HepG2 (cell line): ENCODE results near the gene TCOF1. TPM values are rescaled to one million over a fixed set of nuclear protein-coding genes. Genes with fewer than 3 reads are reported as not detected.

Experiments used
- FOXC1 ChIP-seq: sonication (generic); formaldehyde crosslinking; IDR thresholded peaks from 2 replicates; pipeline ENCODE4 v1.8.0; 2022; ENCODE audit warnings: mild to moderate bottlenecking, missing genetic modification reagents, borderline replicate concordance
- GFI1 ChIP-seq: sonication (generic); formaldehyde crosslinking; IDR thresholded peaks from 2 replicates; pipeline ENCODE4 v1.5.0; 2020; ENCODE audit warnings: missing genetic modification reagents, mild to moderate bottlenecking, borderline replicate concordance
- MEIS1 ChIP-seq: sonication (generic); formaldehyde crosslinking; IDR thresholded peaks from 2 replicates; pipeline ENCODE4 v1.9.0; 2021; ENCODE audit warnings: mild to moderate bottlenecking, missing genetic modification reagents, moderate library complexity, borderline replicate concordance
- MIXL1 ChIP-seq: IDR thresholded peaks from 2 replicates; pipeline ENCODE4 v1.6.1; 2016
- NR2F2 ChIP-seq: IDR thresholded peaks from 2 replicates; pipeline ENCODE4 v1.6.1; 2012; ENCODE audit warnings: low read depth, inconsistent platforms, borderline replicate concordance
- NR2F6 ChIP-seq, 2 experiments: IDR thresholded peaks; 2 replicates each; pipeline ENCODE4 v1.6.1; 2016; ENCODE audit warnings: antibody characterized with exemption in 1 of 2, mild to moderate bottlenecking in 1 of 2
- SP140L ChIP-seq: sonication (generic); formaldehyde crosslinking; IDR thresholded peaks from 2 replicates; pipeline ENCODE4 v1.4.0; 2020; ENCODE audit warnings: missing genetic modification reagents, borderline replicate concordance
- SP2 ChIP-seq: sonication (generic); formaldehyde crosslinking; IDR thresholded peaks from 2 replicates; pipeline ENCODE4 v1.5.1; 2020; ENCODE audit warnings: mild to moderate bottlenecking, missing genetic modification reagents
- ZHX2 ChIP-seq, 2 experiments: sonication (generic) in 1 of 2; formaldehyde crosslinking in 1 of 2; IDR thresholded peaks; 2 replicates each; pipeline versions ENCODE4 v1.6.1 to v1.9.0; 2014 to 2022; ENCODE audit warnings: antibody characterized with exemption in 1 of 2, borderline replicate concordance in 1 of 2, inconsistent platforms in 1 of 2, low read depth in 1 of 2, missing genetic modification reagents in 1 of 2
- ZNF124 ChIP-seq: sonication (generic); formaldehyde crosslinking; IDR thresholded peaks from 2 replicates; pipeline ENCODE4 v1.4.0; 2020; ENCODE audit warnings: missing genetic modification reagents
- ZNF280B ChIP-seq: sonication (generic); formaldehyde crosslinking; IDR thresholded peaks from 2 replicates; pipeline ENCODE4 v1.5.0; 2020; ENCODE audit warnings: missing genetic modification reagents, mild to moderate bottlenecking, borderline replicate concordance
- ZNF562 ChIP-seq: sonication (generic); formaldehyde crosslinking; IDR thresholded peaks from 2 replicates; pipeline ENCODE4 v1.8.0; 2022; ENCODE audit warnings: missing genetic modification reagents, borderline replicate concordance
- ZNF567 ChIP-seq: sonication (generic); formaldehyde crosslinking; IDR thresholded peaks from 2 replicates; pipeline ENCODE4 v1.8.1; 2023; ENCODE audit warnings: mild to moderate bottlenecking, missing genetic modification reagents, borderline replicate concordance
- ZNF740 ChIP-seq: sonication (generic); formaldehyde crosslinking; IDR thresholded peaks from 2 replicates; pipeline ENCODE4 v1.4.0; 2020; ENCODE audit warnings: missing genetic modification reagents
- polyA plus RNA-seq, 8 experiments: library from polyadenylated mRNA; depleted of rRNA in 3 of 8; stranded (reverse) in 7 of 8; unstranded in 1 of 8; fragments of >200 nt; fragmentation: Illumina TruSeq in 4 of 8; extraction: Trizol in 4 of 8; gene quantifications; 2 replicates each; pipeline versions ENCODE4 v1.2.1 to v1.2.3, GENCODE V29; 2011 to 2016; ENCODE audit warnings: low read depth in 4 of 8, missing spikeins in 1 of 8, mixed read lengths in 1 of 8; ENCODE audit not compliant: insufficient read depth in 1 of 8
- total RNA-seq, 5 experiments: library from RNA; depleted of rRNA; stranded (reverse); fragments of >200 nt; fragmentation: Illumina TruSeq; extraction: Trizol; gene quantifications; 2 replicates each; pipeline ENCODE4 v1.2.3, GENCODE V29; 2016; ENCODE audit warnings: low read depth in 1 of 5
- TF ChIP-seq, protein P1 (sequence below): sonication (generic); formaldehyde crosslinking; IDR thresholded peaks from 2 replicates; pipeline ENCODE4 v1.8.1; 2022; ENCODE audit warnings: mild to moderate bottlenecking, missing genetic modification reagents
- TF ChIP-seq, protein P2 (sequence below): sonication (generic); formaldehyde crosslinking; IDR thresholded peaks from 2 replicates; pipeline ENCODE4 v1.5.1; 2020; ENCODE audit warnings: missing genetic modification reagents, mild to moderate bottlenecking, borderline replicate concordance

The TCOF1 gene
- total and polyA plus RNA-seq, 2 of the 13 experiments (the other 11 are each of a cell fraction or from before 2014, with no cell fraction given), result 10.1 to 41.6 TPM

DNA sequence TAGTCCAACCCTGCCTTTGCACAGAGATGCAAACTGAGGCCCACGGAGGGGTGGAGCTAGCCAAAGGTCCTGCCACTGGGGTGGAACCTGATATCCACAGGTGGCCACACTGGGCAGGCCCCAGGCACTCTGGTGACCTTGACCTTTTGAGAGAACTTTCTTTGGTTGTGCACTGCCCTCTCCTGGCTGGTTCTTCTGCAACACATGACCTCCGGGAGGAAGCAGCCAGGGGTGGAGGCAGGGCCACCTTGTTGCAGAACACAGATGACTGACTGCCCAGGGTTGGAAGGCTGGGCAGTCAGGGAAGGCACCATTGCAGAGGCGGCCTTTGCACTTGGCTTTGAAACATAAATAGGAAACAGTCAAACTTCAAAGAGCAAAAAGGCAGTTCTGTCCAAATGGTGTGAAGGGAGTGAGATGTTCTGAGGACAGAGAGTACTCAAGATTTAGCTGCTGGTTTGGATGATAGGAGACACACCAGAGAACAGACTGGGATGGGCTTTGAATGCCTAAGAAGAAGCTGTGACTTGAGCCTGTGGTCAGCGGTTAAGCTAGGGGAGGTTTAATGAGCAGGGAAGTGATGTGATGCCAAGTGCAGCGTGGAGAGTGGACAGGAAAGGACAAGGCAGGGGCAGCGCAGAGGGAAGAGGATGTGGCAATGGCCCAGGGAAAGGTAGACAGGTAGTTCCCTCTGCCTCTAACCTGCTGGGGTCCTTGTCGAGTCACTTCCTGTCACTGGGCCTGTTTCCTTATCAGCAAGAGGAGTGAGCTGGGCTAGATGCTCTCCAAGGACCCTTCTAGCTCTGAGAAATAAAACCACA lies 6.8 kb upstream of the TCOF1 start (continued):
- peak; percentile 100 for TF ChIP-seq NR2F6 (IDR thresholded peaks at IDR 0.05)
- TF ChIP-seq NR2F6 (CRISPR knock-in tag; IDR thresholded peaks at IDR 0.05), result peak; percentile 100
- peak; percentile 93 for TF ChIP-seq NR2F2
- no peak for TF ChIP-seq ZNF280B (CRISPR knock-in tag)
- peak; percentile 51; the same call in 1 of the 2 replicates for TF ChIP-seq MIXL1 (CRISPR knock-in tag)
- no peak for TF ChIP-seq SP2 (CRISPR knock-in tag)
- no peak for TF ChIP-seq ZNF562
- TF ChIP-seq SP140L (CRISPR knock-in tag), result no peak
- no peak for TF ChIP-seq ZNF567
- peak; percentile 84 for TF ChIP-seq ZNF124 (CRISPR knock-in tag)
- peak; percentile 86; the same call in 1 of the 2 replicates for TF ChIP-seq MEIS1 (CRISPR knock-in tag)
- TF ChIP-seq FOXC1, result peak; percentile 85
- TF ChIP-seq, protein P1, sequence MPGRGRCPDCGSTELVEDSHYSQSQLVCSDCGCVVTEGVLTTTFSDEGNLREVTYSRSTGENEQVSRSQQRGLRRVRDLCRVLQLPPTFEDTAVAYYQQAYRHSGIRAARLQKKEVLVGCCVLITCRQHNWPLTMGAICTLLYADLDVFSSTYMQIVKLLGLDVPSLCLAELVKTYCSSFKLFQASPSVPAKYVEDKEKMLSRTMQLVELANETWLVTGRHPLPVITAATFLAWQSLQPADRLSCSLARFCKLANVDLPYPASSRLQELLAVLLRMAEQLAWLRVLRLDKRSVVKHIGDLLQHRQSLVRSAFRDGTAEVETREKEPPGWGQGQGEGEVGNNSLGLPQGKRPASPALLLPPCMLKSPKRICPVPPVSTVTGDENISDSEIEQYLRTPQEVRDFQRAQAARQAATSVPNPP (CRISPR knock-in tag), result no peak
- TF ChIP-seq GFI1, result peak; percentile 50; the same call in 1 of the 2 replicates
- TF ChIP-seq ZNF740 (CRISPR knock-in tag), result no peak
- TF ChIP-seq ZHX2 (IDR thresholded peaks at IDR 0.05; ENCODE audit: low read depth), result no peak
- no peak for TF ChIP-seq ZHX2 (CRISPR knock-in tag; IDR thresholded peaks at IDR 0.05; ENCODE audit: borderline replicate concordance)
- TF ChIP-seq, protein P2, sequence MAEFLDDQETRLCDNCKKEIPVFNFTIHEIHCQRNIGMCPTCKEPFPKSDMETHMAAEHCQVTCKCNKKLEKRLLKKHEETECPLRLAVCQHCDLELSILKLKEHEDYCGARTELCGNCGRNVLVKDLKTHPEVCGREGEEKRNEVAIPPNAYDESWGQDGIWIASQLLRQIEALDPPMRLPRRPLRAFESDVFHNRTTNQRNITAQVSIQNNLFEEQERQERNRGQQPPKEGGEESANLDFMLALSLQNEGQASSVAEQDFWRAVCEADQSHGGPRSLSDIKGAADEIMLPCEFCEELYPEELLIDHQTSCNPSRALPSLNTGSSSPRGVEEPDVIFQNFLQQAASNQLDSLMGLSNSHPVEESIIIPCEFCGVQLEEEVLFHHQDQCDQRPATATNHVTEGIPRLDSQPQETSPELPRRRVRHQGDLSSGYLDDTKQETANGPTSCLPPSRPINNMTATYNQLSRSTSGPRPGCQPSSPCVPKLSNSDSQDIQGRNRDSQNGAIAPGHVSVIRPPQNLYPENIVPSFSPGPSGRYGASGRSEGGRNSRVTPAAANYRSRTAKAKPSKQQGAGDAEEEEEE (CRISPR knock-in tag), result 0 out of 2 replicates have a peak, but pooled peaks have one; percentile 71
